ENCODE data around the gene TM2D1. TPM values are rescaled to one million over a fixed set of nuclear protein-coding genes. Genes with fewer than 3 reads are reported as not detected.

TM2D1 gene
- total and polyA plus RNA-seq, 9 of the 15 experiments (the other 6 are each of a cell fraction or from before 2014, with no cell fraction given) = 24.5 to 65.2 (median 47.7) TPM

DNA sequence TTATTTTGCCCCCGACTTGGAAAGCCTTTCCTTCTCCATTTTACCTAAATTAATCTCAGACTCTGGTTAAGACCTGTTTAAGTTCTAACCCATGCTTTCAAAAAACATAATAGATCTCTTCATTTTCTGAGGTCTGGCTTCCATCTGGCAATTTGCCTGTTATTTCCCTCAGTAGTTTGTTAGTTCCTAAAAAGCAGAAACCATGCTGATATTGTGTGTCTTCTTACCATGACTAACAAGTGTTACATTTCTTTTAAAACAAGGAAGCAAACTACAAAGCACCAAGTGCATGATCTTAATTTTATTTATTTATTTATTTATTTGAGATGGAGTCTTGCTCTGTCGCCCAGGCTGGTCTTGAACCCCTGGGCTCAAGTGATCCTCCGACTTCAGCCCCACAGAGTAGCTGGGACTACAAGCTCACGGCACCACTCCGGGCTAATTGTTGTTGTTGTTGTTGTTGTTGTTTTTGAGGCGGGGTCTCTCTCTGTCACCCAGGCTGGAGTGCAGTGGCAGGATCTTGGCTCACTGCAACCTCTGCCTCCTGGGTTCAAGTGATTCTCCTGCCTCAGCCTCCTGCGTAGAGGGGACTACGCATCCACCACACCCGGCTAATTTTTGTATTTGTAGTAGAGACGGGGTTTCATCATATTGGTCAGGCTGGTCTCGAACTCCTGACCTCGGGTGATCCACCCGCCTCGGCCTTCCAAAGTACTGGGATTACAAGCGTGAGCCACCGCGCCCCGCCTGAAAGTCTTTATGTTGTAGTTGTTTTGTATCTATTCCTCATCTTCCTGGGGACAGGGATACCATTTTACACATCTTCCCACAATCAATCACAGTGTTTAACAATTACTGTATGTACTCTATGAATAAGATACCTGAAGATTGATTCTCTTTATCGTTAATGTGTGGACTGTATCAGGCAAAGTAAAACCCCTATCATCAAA, 16.1 kb upstream of the TM2D1 start:
- Histone ChIP-seq H3K36me3 (ENCODE audit: control insufficient read depth, insufficient read depth, low read length) (no peaks in the 10 kb centered on the region), H3K27ac (ENCODE audit: extremely low read depth, low read depth, low read length) (no peak overlapping the region), H4K20me1 (replicated peaks; ENCODE audit: control insufficient read depth, insufficient read depth, low read length) (no peaks in the 10 kb centered on the region), H3K9ac (ENCODE audit: insufficient read depth in 1 of 2, low read depth in 2 of 2, low read length in 2 of 2) (no peak overlapping the region), H3K4me2 (ENCODE audit: insufficient read depth, low read length) (no peak overlapping the region), H3K79me2 (ENCODE audit: control insufficient read depth, insufficient read depth, low read length) (no peaks in the 10 kb centered on the region), H3K4me3 (no peak overlapping the region), H3K9me3 (replicated peaks; ENCODE audit: control insufficient read depth, insufficient read depth, low read depth, low read length) (no peaks in the 10 kb centered on the region), H3K4me1 (replicated peaks in 1 of 2; ENCODE audit: control insufficient read depth in 2 of 2, insufficient read depth in 2 of 2, low read length in 2 of 2) (no peaks in the 10 kb centered on the region), H3K27me3 (ENCODE audit: control insufficient read depth in 2 of 2, insufficient read depth in 2 of 2, low read length in 2 of 2) (no peaks in the 10 kb centered on the region), H2AFZ (ENCODE audit: low read depth, low read length) (no peak overlapping the region), H3K9me1 (ENCODE audit: control insufficient read depth, insufficient read depth, low read length) (no peaks in the 10 kb centered on the region)
- in situ Hi-C loops (cut with MboI) (no loop called here), intact Hi-C loops (cut with micrococcal nuclease) (no loop called here)
- ATAC-seq = no peak
- ChIA-PET CTCF (ENCODE audit: low intra/inter-chr PET ratio) (no interaction called here), POLR2A (no interaction called here)
- no peak for FAIRE-seq
- 33% methylated on average over 17 of the region's 19 CpGs for WGBS (ENCODE audit: insufficient coverage, low coverage, missing lambda C conversion rate)
- no TSS peak for BruUV-seq (replicated peaks)
- TF ChIP-seq MIER1 (IDR thresholded peaks at IDR 0.05; ENCODE audit: low read depth) (no peak), RBFOX2 (IDR thresholded peaks at IDR 0.05; ENCODE audit: low read depth, low read length) (no peak), FOXP1 (CRISPR knock-in tag; IDR thresholded peaks at IDR 0.05) (no peak), EP400 (IDR thresholded peaks at IDR 0.05) (no peak), TRIM28 (IDR thresholded peaks at IDR 0.05) (no peak)
- TF ChIP-seq, protein P1, sequence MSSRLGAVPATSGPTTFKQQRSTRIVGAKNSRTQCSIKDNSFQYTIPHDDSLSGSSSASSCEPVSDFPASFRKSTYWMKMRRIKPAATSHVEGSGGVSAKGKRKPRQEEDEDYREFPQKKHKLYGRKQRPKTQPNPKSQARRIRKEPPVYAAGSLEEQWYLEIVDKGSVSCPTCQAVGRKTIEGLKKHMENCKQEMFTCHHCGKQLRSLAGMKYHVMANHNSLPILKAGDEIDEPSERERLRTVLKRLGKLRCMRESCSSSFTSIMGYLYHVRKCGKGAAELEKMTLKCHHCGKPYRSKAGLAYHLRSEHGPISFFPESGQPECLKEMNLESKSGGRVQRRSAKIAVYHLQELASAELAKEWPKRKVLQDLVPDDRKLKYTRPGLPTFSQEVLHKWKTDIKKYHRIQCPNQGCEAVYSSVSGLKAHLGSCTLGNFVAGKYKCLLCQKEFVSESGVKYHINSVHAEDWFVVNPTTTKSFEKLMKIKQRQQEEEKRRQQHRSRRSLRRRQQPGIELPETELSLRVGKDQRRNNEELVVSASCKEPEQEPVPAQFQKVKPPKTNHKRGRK (tag; IDR thresholded peaks at IDR 0.05) = no peak
- DNase-seq (ENCODE audit: extremely low read depth in 1 of 4, low spot score in 3 of 4) = no peak

Data from K562 (cell line).